ENCODE measurements around the gene FBXL7. TPM values are rescaled to one million over a fixed set of nuclear protein-coding genes. Genes with fewer than 3 reads are reported as not detected.

The FBXL7 gene
- total RNA-seq, 1 experiment from 2014 or later = 3.1 TPM

GRCh38 chr5:15794052-15794985 is 294.3 kb downstream of the FBXL7 start:
- DNase-seq (ENCODE audit: low read depth) = no peak
- in situ Hi-C loops (cut with HindIII; ENCODE audit: low pct_unique_long_range_greater_than_20kb, low sequenced_read_pairs) = no loop called here

DNA sequence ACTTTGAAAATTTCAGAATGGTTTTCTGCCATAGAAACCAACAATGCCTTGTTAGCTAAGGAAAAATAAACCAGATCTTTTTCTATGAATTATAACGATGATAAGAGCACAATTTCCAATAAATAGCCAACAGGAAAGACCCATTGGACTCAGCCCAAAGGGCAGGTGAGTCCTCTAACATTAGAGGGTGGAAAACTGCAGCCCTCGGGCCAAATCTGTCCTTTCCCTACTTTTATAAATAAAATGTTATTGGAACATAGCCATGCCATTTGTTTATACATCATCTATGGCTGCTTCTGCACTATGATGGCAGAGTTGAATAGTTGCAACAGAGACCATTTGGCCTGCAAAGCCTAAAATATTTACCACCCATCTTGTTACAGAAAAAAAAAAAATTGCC is 296.1 kb downstream of the FBXL7 start:
- in situ Hi-C loops (cut with HindIII; ENCODE audit: low pct_unique_long_range_greater_than_20kb, low sequenced_read_pairs) = no loop called here
- no peak for DNase-seq (ENCODE audit: low read depth)

- in situ Hi-C loops (cut with HindIII; ENCODE audit: low pct_unique_long_range_greater_than_20kb, low sequenced_read_pairs) = no loop called here
- no peak for DNase-seq (ENCODE audit: low read depth)
These were observed 296.6 kb downstream of the FBXL7 start for GRCh38 chr5:15796557-15796956.

DNA sequence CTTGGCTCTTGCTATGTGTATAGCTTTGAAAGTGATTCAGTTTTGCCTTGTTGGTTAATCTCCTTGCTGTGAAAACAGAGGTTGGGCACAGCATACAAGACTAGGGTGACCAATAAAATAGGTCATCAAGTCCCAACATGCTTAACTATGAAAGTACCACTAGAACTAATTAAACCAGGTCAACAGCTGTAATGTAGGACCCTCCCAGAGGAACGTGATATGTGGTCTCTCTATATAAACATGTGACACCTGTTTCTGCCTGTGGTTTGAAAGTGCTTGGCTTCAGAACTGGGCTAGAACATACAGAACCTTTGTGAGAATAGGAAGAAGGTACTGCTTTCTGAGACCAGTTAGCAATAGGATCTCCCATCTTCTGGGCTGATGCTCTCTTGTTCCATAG is 297.1 kb downstream of the FBXL7 start:
- DNase-seq (ENCODE audit: low read depth) = no peak
- in situ Hi-C loops (cut with HindIII; ENCODE audit: low pct_unique_long_range_greater_than_20kb, low sequenced_read_pairs) = no loop called here

DNA sequence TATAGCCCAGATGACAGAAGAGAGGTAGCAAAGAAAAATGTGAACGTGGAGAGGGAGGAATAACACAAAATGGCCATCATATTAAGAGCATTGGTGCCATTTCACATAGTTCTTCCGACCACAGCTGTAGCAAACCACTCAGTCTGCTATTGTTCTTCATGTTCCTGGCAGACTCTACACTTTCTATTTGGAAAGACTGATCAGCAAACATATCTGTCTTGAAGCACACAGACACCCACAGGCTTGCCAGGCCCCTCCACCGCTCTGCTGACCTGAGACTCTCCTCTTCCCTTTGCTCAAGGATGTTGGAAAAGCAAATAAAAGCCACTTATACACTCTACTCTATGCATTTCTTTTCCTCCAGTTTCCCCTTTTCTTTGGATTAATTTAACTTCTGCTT is 298.0 kb downstream of the FBXL7 start:
- in situ Hi-C loops (cut with HindIII; ENCODE audit: low pct_unique_long_range_greater_than_20kb, low sequenced_read_pairs) = no loop called here
- no peak for DNase-seq (ENCODE audit: low read depth)

- no peak for DNase-seq (ENCODE audit: low read depth)
- in situ Hi-C loops (cut with HindIII; ENCODE audit: low pct_unique_long_range_greater_than_20kb, low sequenced_read_pairs) = no loop called here
These were observed 299.0 kb downstream of the FBXL7 start for GRCh38 chr5:15799014-15799413.

GRCh38 chr5:15799612-15800011 is 299.6 kb downstream of the FBXL7 start:
- DNase-seq (ENCODE audit: low read depth) = no peak
- in situ Hi-C loops (cut with HindIII; ENCODE audit: low pct_unique_long_range_greater_than_20kb, low sequenced_read_pairs) = no loop called here

GRCh38 chr5:15803280-15803679 is 303.3 kb downstream of the FBXL7 start:
- in situ Hi-C loops (cut with HindIII; ENCODE audit: low pct_unique_long_range_greater_than_20kb, low sequenced_read_pairs) = no loop called here
- no peak for DNase-seq (ENCODE audit: low read depth)

DNA sequence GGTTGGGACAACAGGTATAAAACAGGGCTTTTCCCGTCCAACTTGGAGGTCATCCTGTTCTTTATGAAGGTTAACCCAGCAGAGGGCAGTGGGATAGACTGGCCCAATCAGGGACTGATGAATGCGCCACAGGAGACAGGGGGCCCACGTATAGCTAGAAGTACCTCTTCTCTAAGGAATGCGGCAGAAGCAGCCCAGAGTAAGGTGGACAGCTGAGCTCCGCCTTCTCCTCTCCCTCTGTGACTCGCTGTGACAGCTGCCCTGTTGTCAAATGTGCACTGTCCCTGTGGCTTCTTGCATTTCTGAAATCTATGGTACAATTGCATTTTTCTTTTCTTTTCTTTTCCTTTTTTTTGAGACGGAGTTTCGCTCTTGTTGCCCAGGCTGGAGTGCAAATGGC is 306.6 kb downstream of the FBXL7 start:
- in situ Hi-C loops (cut with HindIII; ENCODE audit: low pct_unique_long_range_greater_than_20kb, low sequenced_read_pairs) = no loop called here
- no peak for DNase-seq (ENCODE audit: low read depth)

- in situ Hi-C loops (cut with HindIII; ENCODE audit: low pct_unique_long_range_greater_than_20kb, low sequenced_read_pairs) = no loop called here
- no peak for DNase-seq (ENCODE audit: low read depth)
These were observed 307.3 kb downstream of the FBXL7 start for GRCh38 chr5:15807248-15807647.

DNA sequence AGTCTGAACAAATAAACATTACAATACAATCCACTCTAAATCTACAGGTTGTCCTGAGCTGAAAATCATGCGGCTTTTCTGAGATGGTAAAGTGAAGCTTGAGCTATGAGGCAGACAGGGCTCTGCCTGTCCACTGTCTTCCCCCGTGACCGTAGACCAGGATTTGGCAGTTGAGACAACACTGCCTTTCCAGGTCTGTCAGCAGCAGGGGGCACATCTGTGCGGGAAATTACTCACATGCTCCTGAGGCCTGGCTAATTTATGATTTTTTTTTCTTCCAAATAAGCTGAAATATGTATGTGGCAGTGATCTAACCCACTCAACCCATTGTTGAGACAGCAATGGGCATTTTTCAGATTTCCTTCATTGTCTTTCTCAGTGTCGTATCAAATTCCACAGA is 307.9 kb downstream of the FBXL7 start:
- no peak for DNase-seq (ENCODE audit: low read depth)
- in situ Hi-C loops (cut with HindIII; ENCODE audit: low pct_unique_long_range_greater_than_20kb, low sequenced_read_pairs) = no loop called here

- in situ Hi-C loops (cut with HindIII; ENCODE audit: low pct_unique_long_range_greater_than_20kb, low sequenced_read_pairs) = no loop called here
These were observed 308.6 kb downstream of the FBXL7 start for GRCh38 chr5:15808577-15808976.

GRCh38 chr5:15819617-15820016 is 319.6 kb downstream of the FBXL7 start:
- no peak for DNase-seq (ENCODE audit: low read depth)
- in situ Hi-C loops (cut with HindIII; ENCODE audit: low pct_unique_long_range_greater_than_20kb, low sequenced_read_pairs) = no loop called here

More at GRCh38 chr5:15808577-15808976, 308.6 kb downstream of the FBXL7 start:
- DNase-seq (ENCODE audit: low read depth) = no peak

GRCh38 chr5:15821506-15821905 is 321.5 kb downstream of the FBXL7 start:
- no peak for DNase-seq (ENCODE audit: low read depth)
- in situ Hi-C loops (cut with HindIII; ENCODE audit: low pct_unique_long_range_greater_than_20kb, low sequenced_read_pairs) = no loop called here

- DNase-seq (ENCODE audit: low read depth) = no peak
- in situ Hi-C loops (cut with HindIII; ENCODE audit: low pct_unique_long_range_greater_than_20kb, low sequenced_read_pairs) = no loop called here
These were observed 323.4 kb downstream of the FBXL7 start for GRCh38 chr5:15823398-15823797.

DNA sequence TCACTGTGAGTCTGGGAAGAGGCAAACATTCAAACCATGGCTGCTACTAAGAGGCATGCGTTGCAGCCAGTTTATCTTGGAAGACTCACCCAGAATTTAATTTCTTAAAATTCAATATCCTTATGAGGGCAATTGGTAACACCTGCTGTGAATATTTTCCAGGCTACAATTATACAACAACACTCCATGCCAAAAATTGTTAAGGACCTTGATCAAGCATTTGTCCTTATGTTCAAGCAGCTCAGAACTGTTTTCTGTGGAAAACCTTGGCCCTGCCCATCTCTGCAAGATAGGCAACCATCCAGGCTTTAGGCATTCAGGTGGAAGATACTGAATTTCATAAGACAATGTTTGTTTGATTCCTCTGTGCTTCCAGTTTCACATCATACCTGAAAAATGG is 327.8 kb downstream of the FBXL7 start:
- DNase-seq (ENCODE audit: low read depth) = no peak
- in situ Hi-C loops (cut with HindIII; ENCODE audit: low pct_unique_long_range_greater_than_20kb, low sequenced_read_pairs) = no loop called here

GRCh38 chr5:15831408-15831807 is 331.4 kb downstream of the FBXL7 start:
- in situ Hi-C loops (cut with HindIII; ENCODE audit: low pct_unique_long_range_greater_than_20kb, low sequenced_read_pairs) = no loop called here
- DNase-seq (ENCODE audit: low read depth) = no peak

GRCh38 chr5:15833365-15833764 is 333.4 kb downstream of the FBXL7 start:
- DNase-seq (ENCODE audit: low read depth) = no peak
- in situ Hi-C loops (cut with HindIII; ENCODE audit: low pct_unique_long_range_greater_than_20kb, low sequenced_read_pairs) = no loop called here

GRCh38 chr5:15834596-15835245 is 334.7 kb downstream of the FBXL7 start:
- in situ Hi-C loops (cut with HindIII; ENCODE audit: low pct_unique_long_range_greater_than_20kb, low sequenced_read_pairs) = no loop called here
- DNase-seq (ENCODE audit: low read depth) = peak; percentile 6

GRCh38 chr5:15835514-15835913 is 335.5 kb downstream of the FBXL7 start:
- no peak for DNase-seq (ENCODE audit: low read depth)
- in situ Hi-C loops (cut with HindIII; ENCODE audit: low pct_unique_long_range_greater_than_20kb, low sequenced_read_pairs) = no loop called here

Data from Caki2 (cell line).